ENCODE data around the gene GTF2E1.

- no peak for TF ChIP-seq CTCF (IDR thresholded peaks at IDR 0.05)
- no peak for TF ChIP-seq EZH2 (IDR thresholded peaks at IDR 0.05; ENCODE audit: borderline replicate concordance, insufficient read depth, low read depth, low read length, poor library complexity, severe bottlenecking)
Measured at GRCh38 chr3:120763601-120764000, 21.1 kb downstream of the GTF2E1 start.

Measured in B cell (primary cell).